HEK293T (cell line): ENCODE results near the gene COL27A1.
"Not testable (repeated sequence)": the region's sequence is repeated elsewhere in the genome, so short reads cannot be mapped to it uniquely, and the experiment has no call there.

ENCODE experiments used
- CTCF ChIA-PET: fragments of 350-600 bp; formaldehyde crosslinking; extraction: SDS; loops from one replicate; lab custom pipeline; 2021; ENCODE audit warnings: antibody characterized with exemption, inconsistent platforms; lab: Yijun Ruan, JAX
- POLR2A ChIA-PET: fragments of 350-600 bp; formaldehyde crosslinking; extraction: SDS; loops from one replicate; lab custom pipeline; 2020; ENCODE audit warnings: antibody characterized with exemption, inconsistent platforms; lab: Yijun Ruan, JAX
- DNase-seq: peaks from one replicate; pipeline ENCODE4 v3.0.0; 2012; ENCODE audit warnings: mixed read lengths; ENCODE audit errors: extremely low spot score
- ARNT ChIP-seq: fragments of 450-650 bp; IDR thresholded peaks from 2 replicates; pipeline ENCODE4 v1.6.1; 2017; ENCODE audit warnings: mild to moderate bottlenecking
- BHLHE40 ChIP-seq: fragments of 450-650 bp; IDR thresholded peaks from 2 replicates; pipeline ENCODE4 v1.6.1; 2016; ENCODE audit warnings: mild to moderate bottlenecking, moderate library complexity, borderline replicate concordance
- CTBP1 ChIP-seq: fragments of 450-650 bp; IDR thresholded peaks from 2 replicates; pipeline ENCODE4 v1.6.1; 2016; ENCODE audit warnings: borderline replicate concordance
- ELF4 ChIP-seq: fragments of 450-650 bp; IDR thresholded peaks from 2 replicates; pipeline ENCODE4 v1.6.1; 2017; ENCODE audit warnings: antibody characterized with exemption
- FOXA1 ChIP-seq: fragments of 450-650 bp; IDR thresholded peaks from 2 replicates; pipeline ENCODE4 v1.6.1; 2016; ENCODE audit warnings: mild to moderate bottlenecking
- FOXK2 ChIP-seq: fragments of 450-650 bp; IDR thresholded peaks from 2 replicates; pipeline ENCODE4 v1.6.1; 2016; ENCODE audit warnings: mild to moderate bottlenecking
- FOXM1 ChIP-seq: fragments of 450-650 bp; IDR thresholded peaks from 2 replicates; pipeline ENCODE4 v1.6.1; 2017; ENCODE audit warnings: mild to moderate bottlenecking, borderline replicate concordance
- HDGF ChIP-seq: fragments of 450-650 bp; IDR thresholded peaks from 2 replicates; pipeline ENCODE4 v1.6.1; 2017; ENCODE audit warnings: antibody characterized with exemption, borderline replicate concordance
- L3MBTL2 ChIP-seq: fragments of 450-650 bp; conservative IDR thresholded peaks from 2 replicates; pipeline ENCODE4 v1.6.1; 2016; ENCODE audit warnings: mild to moderate bottlenecking
- LEF1 ChIP-seq: fragments of 450-650 bp; IDR thresholded peaks from 2 replicates; pipeline ENCODE4 v1.6.1; 2017; ENCODE audit warnings: mild to moderate bottlenecking, borderline replicate concordance
- NFRKB ChIP-seq: fragments of 450-650 bp; IDR thresholded peaks from 2 replicates; pipeline ENCODE4 v1.6.1; 2016; ENCODE audit warnings: mild to moderate bottlenecking, moderate library complexity
- SP1 ChIP-seq: fragments of 450-650 bp; IDR thresholded peaks from 2 replicates; pipeline ENCODE4 v1.6.1; 2017
- SUZ12 ChIP-seq: fragments of 450-650 bp; IDR thresholded peaks from 2 replicates; pipeline ENCODE4 v1.6.1; 2016; ENCODE audit warnings: mild to moderate bottlenecking
- TARDBP ChIP-seq: fragments of 450-650 bp; IDR thresholded peaks from 2 replicates; pipeline ENCODE4 v1.6.1; 2016
- ZNF384 ChIP-seq: fragments of 450-650 bp; IDR thresholded peaks from 2 replicates; pipeline ENCODE4 v1.6.1; 2016
- TF ChIP-seq, protein P1 (sequence below): fragments of 450-650 bp; IDR thresholded peaks from 2 replicates; pipeline ENCODE4 v1.6.1; 2016

The COL27A1 gene

DNA sequence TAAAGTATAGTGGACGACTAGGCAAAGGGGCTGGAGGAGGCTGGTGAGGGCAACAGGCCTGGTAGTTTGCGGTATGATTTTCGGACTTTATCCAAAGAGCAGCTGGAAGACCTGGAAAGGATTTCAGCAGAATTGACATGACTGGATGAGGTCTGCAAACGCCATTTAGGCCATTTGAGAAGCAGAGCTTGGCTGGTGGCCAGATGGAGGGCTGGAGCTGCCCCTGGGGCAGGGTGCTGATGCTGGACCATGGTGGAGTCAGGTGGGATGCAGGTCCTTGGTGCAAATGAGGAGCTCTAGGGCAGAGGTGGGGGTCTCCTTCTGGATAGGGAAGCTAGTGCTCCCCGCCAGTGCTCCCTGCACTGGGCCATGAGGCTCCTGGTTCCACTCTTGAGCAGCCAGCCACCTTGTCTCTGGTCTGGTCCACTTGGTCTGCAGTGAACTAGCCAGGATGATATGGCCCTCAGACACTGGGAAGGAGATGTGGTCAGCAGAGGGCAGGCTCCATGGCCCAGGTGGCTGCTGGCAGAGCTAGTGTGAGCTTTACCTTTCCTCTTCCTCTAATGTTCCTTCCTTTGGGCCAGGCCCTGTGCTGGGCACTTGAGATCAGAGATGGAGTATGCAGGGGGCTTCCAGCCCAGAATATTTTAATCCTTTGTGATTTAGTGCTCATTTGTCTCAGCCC lies 31.4 kb downstream of the COL27A1 start:
- POLR2A ChIA-PET = no interaction called here
- CTCF ChIA-PET = no interaction called here
- no peak for DNase-seq
- TF ChIP-seq CTBP1 = no peak
- no peak for TF ChIP-seq TARDBP
- TF ChIP-seq FOXK2 = no peak
- TF ChIP-seq FOXA1 = no peak
- TF ChIP-seq LEF1 = no peak
- TF ChIP-seq NFRKB = no peak
- no peak for TF ChIP-seq BHLHE40

DNA sequence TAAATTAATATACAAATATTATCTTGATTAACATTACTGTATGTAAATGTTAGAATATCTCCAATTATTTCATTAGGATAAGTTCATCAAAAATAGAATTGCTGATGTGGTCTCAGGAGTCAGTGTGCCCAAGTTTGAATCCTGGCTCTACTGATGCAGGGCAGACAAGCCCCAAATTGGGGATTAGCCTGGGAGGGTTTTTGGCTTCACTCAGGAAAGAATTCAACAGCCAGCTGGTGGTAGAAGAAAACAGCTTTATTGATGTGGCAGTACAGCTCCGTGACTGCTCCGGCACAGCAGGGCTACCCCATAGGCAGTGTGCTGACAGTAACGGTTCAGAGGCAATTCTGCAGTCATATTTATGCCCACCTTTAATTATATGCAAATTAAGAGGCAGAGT lies 32.5 kb downstream of the COL27A1 start:
- ChIA-PET POLR2A (no interaction called here), CTCF (no interaction called here)
- TF ChIP-seq HDGF = no peak
- DNase-seq = no peak

DNA sequence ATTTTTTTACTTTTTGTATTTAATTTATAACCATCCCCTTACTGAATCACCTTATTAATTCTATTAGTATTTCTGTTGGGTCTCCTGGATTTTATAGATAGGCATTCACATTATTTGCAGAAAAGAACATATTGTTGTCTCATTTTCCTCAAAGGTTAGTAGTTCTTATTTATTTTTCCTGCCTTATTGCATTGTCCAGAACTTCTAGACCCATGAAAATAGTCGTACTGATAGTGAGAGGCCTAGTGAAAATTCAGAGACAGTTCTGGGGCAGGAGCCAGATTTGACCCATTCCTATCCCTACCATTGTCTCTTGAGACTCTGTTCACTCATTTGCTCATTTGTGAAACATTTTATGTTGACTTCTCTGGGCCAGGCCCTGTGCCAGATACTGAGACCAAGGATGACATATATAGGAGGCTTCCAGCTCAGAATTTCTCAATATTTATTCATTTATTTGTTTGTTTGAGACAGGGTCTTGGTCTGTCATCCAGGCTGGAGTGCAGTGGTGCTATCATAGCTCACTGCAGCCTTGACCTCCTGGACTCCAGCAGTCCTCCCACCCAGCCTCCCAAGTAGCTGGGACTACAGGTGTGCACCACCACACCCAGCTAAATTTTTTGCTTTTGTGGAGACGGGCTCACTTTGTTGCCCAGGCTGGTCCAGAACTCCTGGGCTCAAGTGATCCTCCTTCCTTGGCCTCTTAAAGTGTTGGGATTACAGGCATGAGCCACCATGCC lies 34.7 kb downstream of the COL27A1 start:
- TF ChIP-seq, protein P1, sequence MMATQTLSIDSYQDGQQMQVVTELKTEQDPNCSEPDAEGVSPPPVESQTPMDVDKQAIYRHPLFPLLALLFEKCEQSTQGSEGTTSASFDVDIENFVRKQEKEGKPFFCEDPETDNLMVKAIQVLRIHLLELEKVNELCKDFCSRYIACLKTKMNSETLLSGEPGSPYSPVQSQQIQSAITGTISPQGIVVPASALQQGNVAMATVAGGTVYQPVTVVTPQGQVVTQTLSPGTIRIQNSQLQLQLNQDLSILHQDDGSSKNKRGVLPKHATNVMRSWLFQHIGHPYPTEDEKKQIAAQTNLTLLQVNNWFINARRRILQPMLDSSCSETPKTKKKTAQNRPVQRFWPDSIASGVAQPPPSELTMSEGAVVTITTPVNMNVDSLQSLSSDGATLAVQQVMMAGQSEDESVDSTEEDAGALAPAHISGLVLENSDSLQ = no peak
- TF ChIP-seq CTBP1 (no peak), L3MBTL2 (no peak), SUZ12 (no peak), ELF4 (no peak), TARDBP (no peak), ZNF384 (no peak), BHLHE40 (no peak), ARNT (no peak), NFRKB (no peak), HDGF (no peak), FOXM1 (no peak), LEF1 (no peak), SP1 (no peak), FOXA1 (no peak), FOXK2 (no peak)
- ChIA-PET CTCF (no interaction called here), POLR2A (no interaction called here)
- no peak for DNase-seq

DNA sequence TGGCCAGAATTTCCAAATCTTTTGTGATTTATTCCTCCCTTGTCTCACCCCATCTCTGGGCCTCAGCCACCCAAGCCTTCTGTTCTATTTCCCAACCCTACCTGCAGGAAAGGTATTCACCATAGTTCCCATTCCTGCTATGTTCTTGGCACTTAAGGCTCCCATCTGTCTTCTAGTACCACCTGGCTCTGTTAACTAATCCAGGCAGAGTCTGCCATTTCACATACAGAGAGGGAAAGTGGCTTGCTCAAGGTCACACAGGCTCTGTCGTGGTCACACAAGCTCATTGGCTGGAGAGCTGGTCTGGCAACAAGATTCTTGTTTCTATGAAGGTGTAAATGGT lies 35.2 kb downstream of the COL27A1 start:
- ChIA-PET POLR2A (no interaction called here), CTCF (no interaction called here)
- no peak for DNase-seq
- no peak for TF ChIP-seq SP1
- no peak for TF ChIP-seq TARDBP
- TF ChIP-seq FOXA1 = no peak
- no peak for TF ChIP-seq ARNT
- TF ChIP-seq NFRKB = no peak
- TF ChIP-seq, protein P1 = no peak
- no peak for TF ChIP-seq FOXK2
- no peak for TF ChIP-seq SUZ12
- TF ChIP-seq ZNF384 = no peak
- no peak for TF ChIP-seq LEF1
- no peak for TF ChIP-seq L3MBTL2
- no peak for TF ChIP-seq CTBP1
- TF ChIP-seq ELF4 = no peak

DNA sequence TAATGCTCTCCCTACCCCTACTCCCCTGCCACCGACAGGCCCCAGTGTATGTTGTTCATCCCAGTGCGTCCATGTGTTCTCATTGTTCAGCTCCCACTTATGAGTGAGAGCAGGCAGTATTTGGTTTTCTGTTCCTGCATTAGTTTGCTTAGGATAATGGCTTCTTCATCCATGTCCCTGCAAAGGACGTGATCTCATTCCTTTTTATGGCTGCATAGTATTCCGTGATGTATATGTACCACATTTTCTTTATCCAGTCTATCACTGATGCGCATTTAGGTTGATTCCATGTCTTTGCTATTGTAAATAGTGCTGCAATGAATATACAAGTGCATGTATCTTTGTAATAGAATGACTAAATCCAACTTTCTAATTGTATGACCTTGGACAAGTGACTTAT lies 36.1 kb downstream of the COL27A1 start:
- CTCF ChIA-PET, DNase-seq, POLR2A ChIA-PET: not testable (repeated sequence)

DNA sequence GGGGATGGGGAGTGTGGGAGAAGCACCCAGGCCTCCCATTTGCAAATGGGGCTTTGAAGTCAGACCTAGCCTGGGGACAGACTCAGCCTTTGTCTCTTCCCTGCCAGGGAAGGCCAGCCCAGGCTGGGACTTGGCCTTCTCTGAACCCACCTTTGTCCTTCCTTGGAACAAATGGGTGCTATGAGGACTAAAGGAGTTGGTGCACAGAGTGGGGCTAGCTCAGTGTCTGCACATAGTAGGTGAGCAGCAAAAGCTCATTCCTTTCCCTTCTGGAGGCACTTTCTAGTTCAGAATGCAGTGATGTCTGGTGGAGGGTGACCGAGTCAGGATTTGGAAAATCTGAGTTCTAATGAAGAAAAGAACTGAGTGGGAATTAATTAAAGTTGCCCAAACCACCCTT lies 37.2 kb downstream of the COL27A1 start:
- ChIA-PET CTCF (no interaction called here), POLR2A (no interaction called here)
- no peak for TF ChIP-seq L3MBTL2
- TF ChIP-seq BHLHE40 = no peak
- no peak for TF ChIP-seq SP1
- TF ChIP-seq ZNF384 = no peak
- TF ChIP-seq SUZ12 = no peak
- TF ChIP-seq FOXA1 = no peak
- no peak for TF ChIP-seq CTBP1
- no peak for TF ChIP-seq HDGF
- no peak for TF ChIP-seq ELF4
- TF ChIP-seq LEF1 = no peak
- no peak for TF ChIP-seq ARNT
- no peak for TF ChIP-seq NFRKB
- TF ChIP-seq TARDBP = no peak
- DNase-seq = no peak

DNA sequence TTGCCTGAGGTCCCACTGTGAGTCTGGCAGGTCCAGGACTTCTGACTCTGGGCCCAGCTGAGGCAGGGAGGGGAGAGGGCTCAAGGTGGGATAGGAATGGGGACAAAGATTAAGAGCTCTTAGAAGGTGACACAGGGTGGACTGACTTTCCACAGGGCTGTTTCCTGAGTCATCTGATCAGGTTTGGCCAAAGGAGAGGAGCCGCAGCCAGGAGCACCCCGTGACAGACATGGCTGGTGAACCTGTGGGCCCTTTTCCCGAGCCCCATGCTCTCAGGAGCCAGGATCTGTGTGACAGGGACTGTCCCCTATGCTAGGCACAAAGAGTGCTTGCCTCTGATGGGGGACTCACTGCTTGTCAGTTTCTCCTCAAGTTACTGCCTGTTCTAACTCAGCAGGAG lies 37.8 kb downstream of the COL27A1 start:
- DNase-seq = no peak
- no peak for TF ChIP-seq SP1
- TF ChIP-seq BHLHE40 = no peak
- TF ChIP-seq FOXK2 = no peak
- no peak for TF ChIP-seq NFRKB
- no peak for TF ChIP-seq CTBP1
- no peak for TF ChIP-seq TARDBP
- TF ChIP-seq ARNT = no peak
- TF ChIP-seq FOXA1 = no peak
- no peak for TF ChIP-seq SUZ12
- ChIA-PET POLR2A (no interaction called here), CTCF (no interaction called here)
